Kidney (tissue), 14 donors: ENCODE measurements around the gene TTLL5. TPM values are rescaled to one million over a fixed set of nuclear protein-coding genes. Genes with fewer than 3 reads are reported as not detected.

ENCODE experiments used
- DNase-seq, 5 donors: peaks; one replicate each; pipeline ENCODE4 v3.0.0-alpha.2; 2013 to 2020
- FAIRE-seq: peaks from 2 replicates; lab custom pipeline; 2012; peaks lifted over from hg19 to GRCh38; lab: Jason Lieb, UNC
- H3K27ac ChIP-seq, 2 donors: one replicate each; pipeline ENCODE4 v1.7.0; 2013; ENCODE audit warnings: low read depth in 2 of 2, low read length in 2 of 2, inconsistent platforms in 1 of 2
- H3K27me3 ChIP-seq: one replicate; pipeline ENCODE4 v1.7.1; 2013; ENCODE audit warnings: low read length, inconsistent platforms; ENCODE audit not compliant: control insufficient read depth, insufficient read depth
- H3K36me3 ChIP-seq, 3 donors: one replicate each; pipeline versions ENCODE4 v1.7.0 to v1.7.1; 2013; ENCODE audit warnings: low read length in 3 of 3, control low read depth in 1 of 3, inconsistent platforms in 1 of 3; ENCODE audit not compliant: insufficient read depth in 3 of 3, control insufficient read depth in 2 of 3
- H3K4me1 ChIP-seq, 3 donors: one replicate each; pipeline versions ENCODE4 v1.7.0 to v1.7.1; 2013; ENCODE audit warnings: low read length in 3 of 3, inconsistent platforms in 1 of 3, low read depth in 1 of 3; ENCODE audit not compliant: control insufficient read depth in 2 of 3, insufficient read depth in 2 of 3
- H3K4me3 ChIP-seq, 3 donors: one replicate each; pipeline versions ENCODE4 v1.7.0 to v1.8.1; 2013; ENCODE audit warnings: low read length in 3 of 3, control low read depth in 1 of 3, inconsistent platforms in 1 of 3
- H3K9ac ChIP-seq, 3 donors: one replicate each; pipeline versions ENCODE4 v1.7.0 to v1.7.1; 2013; ENCODE audit warnings: low read length in 3 of 3, control low read depth in 1 of 3, inconsistent platforms in 1 of 3
- H3K9me3 ChIP-seq, 3 donors: one replicate each; pipeline versions ENCODE4 v1.7.0 to v1.7.1; 2013; ENCODE audit warnings: low read length in 3 of 3, control low read depth in 1 of 3, inconsistent platforms in 1 of 3; ENCODE audit not compliant: control insufficient read depth in 2 of 3, insufficient read depth in 1 of 3
- CTCF ChIP-seq: IDR thresholded peaks from 3 replicates; pipeline ENCODE4 v1.5.1; 2012; ENCODE audit warnings: mild to moderate bottlenecking, moderate library complexity, borderline replicate concordance; ENCODE audit not compliant: insufficient read depth; ENCODE audit errors: extremely low read depth
- intact Hi-C: fragments of 100-400 bp; cut with DNase I; formaldehyde crosslinking; loops from one replicate; pipeline ENCODE4 v1.11.1; 2022
- polyA plus RNA-seq: library from polyadenylated mRNA; stranded (reverse); fragments of 350-450 nt; fragmentation: Illumina TruSeq; extraction: RNeasy Lipid Tissue Mini Kit (QIAGEN cat#74804); gene quantifications from one replicate; pipeline ENCODE4 v1.2.3, GENCODE V29; 2014; ENCODE audit warnings: low read depth, low replicate concordance; ENCODE audit not compliant: insufficient read depth
- total RNA-seq: library from RNA; stranded (reverse); fragmentation: NEBNext Ultra II Directional; extraction: Animal tissue kit (Norgen Biotek cat#: 25700); gene quantifications from one replicate; pipeline ENCODE4 v1.2.1, GENCODE V29; 2021
- donor health status: control.
- donor health status: control.
- donor health status: control.
- donor health status: control.
- donor health status: control.
- donor health status: DM: yes; HTN: yes; CAD: no.
- donor health status: Normal renal cell carcinoma (clear cell type).

The TTLL5 gene
- total and polyA plus RNA-seq, 2 donors from 2014 or later = 16.8 to 37.2 TPM

GRCh38 chr14:75773046-75773445 lies 112.0 kb downstream of the TTLL5 start:
- H3K36me3 ChIP-seq = peaks cover 0 to 6% (median 0%) of the 10 kb centered on the region in 3 donors
- FAIRE-seq (no peak), DNase-seq (no peak)
- no peak overlapping the region for H3K9ac ChIP-seq
- no peak for TF ChIP-seq CTCF
- intact Hi-C loops = no loop called here
- no peaks in the 10 kb centered on the region for H3K27me3 ChIP-seq
- no peak overlapping the region for H3K4me3 ChIP-seq
- no peaks in the 10 kb centered on the region for H3K9me3 ChIP-seq
- H3K4me1 ChIP-seq = no peaks in the 10 kb centered on the region
- no peak overlapping the region for H3K27ac ChIP-seq

- no peak for DNase-seq
- no peak overlapping the region for H3K9ac ChIP-seq
- H3K4me1 ChIP-seq = no peaks in the 10 kb centered on the region
- no peak for TF ChIP-seq CTCF
- no peak overlapping the region for H3K4me3 ChIP-seq
- H3K27me3 ChIP-seq = no peaks in the 10 kb centered on the region
- no peaks in the 10 kb centered on the region for H3K9me3 ChIP-seq
- FAIRE-seq = no peak
- H3K27ac ChIP-seq = no peak overlapping the region
- peaks cover 5 to 22% (median 6%) of the 10 kb centered on the region in 3 donors for H3K36me3 ChIP-seq
- intact Hi-C loops = no loop called here
Observed at GRCh38 chr14:75781096-75781495, 120.0 kb downstream of the TTLL5 start.

GRCh38 chr14:75783184-75783583 lies 122.1 kb downstream of the TTLL5 start:
- Histone ChIP-seq H3K9ac (no peak overlapping the region), H3K4me1 (no peaks in the 10 kb centered on the region), H3K27me3 (no peaks in the 10 kb centered on the region), H3K9me3 (no peaks in the 10 kb centered on the region), H3K36me3 (peaks cover 5 to 16% (median 6%) of the 10 kb centered on the region in 3 donors), H3K4me3 (no peak overlapping the region), H3K27ac (no peak overlapping the region)
- intact Hi-C loops = no loop called here
- DNase-seq (no peak), FAIRE-seq (no peak)
- no peak for TF ChIP-seq CTCF

- Histone ChIP-seq H3K4me1 (no peaks in the 10 kb centered on the region), H3K4me3 (no peak overlapping the region), H3K27ac (no peak overlapping the region), H3K27me3 (no peaks in the 10 kb centered on the region), H3K9me3 (no peaks in the 10 kb centered on the region), H3K36me3 (peaks cover 5 to 16% (median 6%) of the 10 kb centered on the region in 3 donors), H3K9ac (no peak overlapping the region)
- TF ChIP-seq CTCF = no peak
- no peak for DNase-seq
- intact Hi-C loops = no loop called here
- FAIRE-seq = no peak
Observed at GRCh38 chr14:75783602-75784313, 122.7 kb downstream of the TTLL5 start.
